HUES48 (cell line): Measurements from ENCODE around the gene MAMDC2.

Experiments
- H3K27ac ChIP-seq: one replicate; pipeline ENCODE4 v1.7.0; 2013; ENCODE audit warnings: low read depth, low read length, inconsistent platforms
- H3K27me3 ChIP-seq: 2 replicates; pipeline ENCODE4 v1.6.1; 2013; ENCODE audit warnings: mild to moderate bottlenecking, low read length; ENCODE audit not compliant: control insufficient read depth, insufficient read depth
- H3K36me3 ChIP-seq: 2 replicates; pipeline ENCODE4 v1.6.1; 2013; ENCODE audit warnings: low read length; ENCODE audit not compliant: control insufficient read depth, insufficient read depth
- H3K4me1 ChIP-seq: 2 replicates; pipeline ENCODE4 v1.6.1; 2013; ENCODE audit warnings: mild to moderate bottlenecking, low read length; ENCODE audit not compliant: control insufficient read depth, insufficient read depth
- H3K4me3 ChIP-seq: 2 replicates; pipeline ENCODE4 v1.5.1; 2013; ENCODE audit warnings: mild to moderate bottlenecking, low read depth, low read length
- H3K9ac ChIP-seq: 2 replicates; pipeline ENCODE4 v1.6.1; 2013; ENCODE audit warnings: mild to moderate bottlenecking, low read depth, low read length, moderate library complexity
- H3K9me3 ChIP-seq: 2 replicates; pipeline ENCODE4 v1.6.1; 2013; ENCODE audit warnings: low read length; ENCODE audit not compliant: control insufficient read depth, insufficient read depth

MAMDC2 gene

GRCh38 chr9:70120834-70121510 lies 77.3 kb downstream of the MAMDC2 start:
- no peak overlapping the region for H3K4me3 ChIP-seq
- H3K27ac ChIP-seq, result no peak overlapping the region
- no peaks in the 10 kb centered on the region for H3K36me3 ChIP-seq
- no peak overlapping the region for H3K9ac ChIP-seq
- H3K4me1 ChIP-seq, result peaks cover 4% of the 10 kb centered on the region
- no peaks in the 10 kb centered on the region for H3K9me3 ChIP-seq
- H3K27me3 ChIP-seq, result no peaks in the 10 kb centered on the region

- Histone ChIP-seq H3K9ac (no peak overlapping the region), H3K4me1 (no peaks in the 10 kb centered on the region), H3K4me3 (no peak overlapping the region), H3K27ac (no peak overlapping the region), H3K9me3 (no peaks in the 10 kb centered on the region), H3K27me3 (no peaks in the 10 kb centered on the region), H3K36me3 (no peaks in the 10 kb centered on the region)
These were observed 78.3 kb downstream of the MAMDC2 start for GRCh38 chr9:70121818-70122436.

- no peak overlapping the region for H3K27ac ChIP-seq
- no peaks in the 10 kb centered on the region for H3K4me1 ChIP-seq
- no peaks in the 10 kb centered on the region for H3K9me3 ChIP-seq
- H3K9ac ChIP-seq, result no peak overlapping the region
- H3K36me3 ChIP-seq, result no peaks in the 10 kb centered on the region
- H3K4me3 ChIP-seq, result no peak overlapping the region
- H3K27me3 ChIP-seq, result no peaks in the 10 kb centered on the region
These were observed 80.0 kb downstream of the MAMDC2 start for GRCh38 chr9:70123695-70124094.

DNA sequence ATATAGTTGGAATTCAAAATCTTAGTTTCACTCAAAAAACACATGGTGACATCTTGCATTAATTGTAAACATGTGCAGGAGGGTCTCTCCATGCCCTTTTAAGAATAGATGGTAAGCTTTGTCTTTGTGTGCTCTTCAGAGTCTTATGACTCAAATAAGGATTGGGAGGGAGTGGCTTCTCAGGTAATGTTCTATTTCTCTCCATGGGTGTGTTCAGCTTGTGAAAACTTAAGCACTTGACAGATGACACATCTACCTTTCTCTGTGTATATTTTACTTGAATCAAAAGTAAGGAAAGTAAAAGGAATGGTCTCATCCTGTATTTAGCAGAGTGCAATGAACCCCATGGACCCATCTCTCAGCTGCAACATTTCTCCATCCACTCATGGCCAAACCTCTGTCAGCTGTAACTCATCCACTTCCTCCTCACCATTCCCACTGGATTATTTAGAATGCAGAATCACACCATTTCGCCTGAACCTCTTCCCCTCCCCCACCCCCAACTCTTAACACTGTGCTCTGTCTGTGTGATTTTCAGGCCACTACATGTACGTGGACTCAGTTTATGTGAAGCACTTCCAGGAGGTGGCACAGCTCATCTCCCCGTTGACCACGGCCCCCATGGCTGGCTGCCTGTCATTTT lies 82.1 kb downstream of the MAMDC2 start:
- Histone ChIP-seq H3K27ac (no peak overlapping the region), H3K36me3 (no peaks in the 10 kb centered on the region), H3K9me3 (no peaks in the 10 kb centered on the region), H3K4me1 (no peaks in the 10 kb centered on the region), H3K27me3 (no peaks in the 10 kb centered on the region), H3K9ac (no peak overlapping the region), H3K4me3 (no peak overlapping the region)

DNA sequence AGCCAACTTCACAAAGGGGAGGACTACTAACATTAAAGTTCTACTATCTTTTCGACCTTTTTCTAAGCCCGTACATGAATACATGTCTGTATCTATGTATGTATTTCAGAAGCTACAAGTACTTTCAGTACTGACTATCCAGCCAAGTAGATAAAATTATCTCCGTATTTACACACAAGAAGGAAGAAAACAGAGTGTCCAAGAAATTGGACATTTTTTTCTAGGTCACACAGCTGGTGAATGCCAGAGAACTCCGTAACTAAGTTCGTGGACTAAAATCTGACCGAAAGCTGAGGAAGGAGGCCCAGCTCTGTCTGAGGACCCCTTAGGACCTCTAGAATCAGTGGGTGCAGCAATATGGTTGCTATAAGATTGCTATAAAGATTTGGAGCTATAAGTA lies 83.4 kb downstream of the MAMDC2 start:
- Histone ChIP-seq H3K9ac (no peak overlapping the region), H3K36me3 (no peaks in the 10 kb centered on the region), H3K27ac (no peak overlapping the region), H3K27me3 (no peaks in the 10 kb centered on the region), H3K4me3 (no peak overlapping the region), H3K4me1 (no peaks in the 10 kb centered on the region), H3K9me3 (no peaks in the 10 kb centered on the region)

DNA sequence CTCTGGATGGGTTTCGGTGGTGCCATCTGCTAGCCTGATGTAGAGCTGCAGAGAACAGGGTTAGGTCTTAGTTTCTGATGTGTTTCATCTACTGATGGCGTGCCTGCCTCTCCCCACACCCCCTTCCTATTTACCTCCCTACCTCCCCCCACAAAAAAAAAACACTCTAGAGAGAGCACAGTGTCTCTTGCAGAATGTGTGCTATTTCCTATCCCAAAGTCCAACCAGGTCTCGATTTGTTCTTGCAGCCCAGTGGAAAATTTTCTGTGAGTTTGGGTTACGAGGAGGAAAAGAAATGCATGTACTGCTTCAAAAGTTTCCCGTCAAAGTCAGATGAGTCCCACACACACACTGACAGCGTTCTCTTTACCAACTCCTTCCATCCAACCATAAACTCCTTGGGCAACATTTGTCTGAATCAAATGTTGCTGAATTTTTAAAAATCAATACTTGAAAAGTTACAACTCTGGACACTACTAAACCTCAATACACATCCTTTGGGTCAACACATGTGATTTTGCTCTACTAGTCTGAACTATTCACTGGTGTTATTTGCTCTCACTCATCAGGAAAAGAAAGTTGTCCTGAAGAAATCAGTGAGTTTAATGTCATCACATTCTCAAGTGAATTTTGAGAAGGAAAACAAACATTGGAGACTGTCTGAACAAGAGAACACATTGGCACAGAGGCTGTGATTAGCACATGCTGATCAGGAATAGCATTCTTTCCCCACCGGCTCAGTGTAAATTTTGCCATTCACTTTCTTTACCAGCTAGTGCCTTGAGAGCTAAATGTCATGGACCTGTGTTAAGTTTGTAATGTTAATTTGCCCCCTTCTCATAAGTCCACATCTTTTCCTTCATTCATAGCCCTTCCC lies 84.1 kb downstream of the MAMDC2 start:
- Histone ChIP-seq H3K27ac (no peak overlapping the region), H3K36me3 (no peaks in the 10 kb centered on the region), H3K4me1 (no peaks in the 10 kb centered on the region), H3K27me3 (no peaks in the 10 kb centered on the region), H3K4me3 (no peak overlapping the region), H3K9ac (no peak overlapping the region), H3K9me3 (no peaks in the 10 kb centered on the region)

GRCh38 chr9:70130266-70130665 lies 86.6 kb downstream of the MAMDC2 start:
- Histone ChIP-seq H3K36me3 (no peaks in the 10 kb centered on the region), H3K4me3 (no peak overlapping the region), H3K9ac (no peak overlapping the region), H3K9me3 (no peaks in the 10 kb centered on the region), H3K4me1 (no peaks in the 10 kb centered on the region), H3K27me3 (no peaks in the 10 kb centered on the region), H3K27ac (no peak overlapping the region)

GRCh38 chr9:70131296-70131695 lies 87.6 kb downstream of the MAMDC2 start:
- no peak overlapping the region for H3K4me3 ChIP-seq
- no peak overlapping the region for H3K27ac ChIP-seq
- no peak overlapping the region for H3K9ac ChIP-seq
- H3K9me3 ChIP-seq, result no peaks in the 10 kb centered on the region
- no peaks in the 10 kb centered on the region for H3K27me3 ChIP-seq
- no peaks in the 10 kb centered on the region for H3K36me3 ChIP-seq
- H3K4me1 ChIP-seq, result no peaks in the 10 kb centered on the region

GRCh38 chr9:70133253-70134208 lies 89.9 kb downstream of the MAMDC2 start:
- H3K4me3 ChIP-seq, result no peak overlapping the region

GRCh38 chr9:70134360-70134759 lies 90.7 kb downstream of the MAMDC2 start:
- Histone ChIP-seq H3K4me1 (no peaks in the 10 kb centered on the region), H3K36me3 (no peaks in the 10 kb centered on the region), H3K4me3 (no peak overlapping the region), H3K27me3 (no peaks in the 10 kb centered on the region), H3K9ac (no peak overlapping the region), H3K9me3 (no peaks in the 10 kb centered on the region), H3K27ac (no peak overlapping the region)

More at GRCh38 chr9:70133253-70134208, 89.9 kb downstream of the MAMDC2 start:
- Histone ChIP-seq H3K27ac (no peak overlapping the region), H3K9me3 (no peaks in the 10 kb centered on the region), H3K9ac (no peak overlapping the region), H3K27me3 (no peaks in the 10 kb centered on the region), H3K36me3 (no peaks in the 10 kb centered on the region), H3K4me1 (no peaks in the 10 kb centered on the region)
